HG02610 (cell line): ENCODE data around the gene PTPRM.
"Not testable (repeated sequence)": the region's sequence is repeated elsewhere in the genome, so short reads cannot be mapped to it uniquely, and the experiment has no call there.

Experiments used
- ATAC-seq: cut with Tn5 transposase; IDR thresholded peaks from one replicate; pipeline ENCODE4 v1.9.1; 2021; ENCODE audit warnings: mild to moderate bottlenecking, moderate library complexity; ENCODE audit not compliant: unreplicated experiment

Gene PTPRM

GRCh38 chr18:8029731-8030130 is 462.6 kb downstream of the PTPRM start:
- no peak for ATAC-seq

GRCh38 chr18:8030201-8030600 is 463.1 kb downstream of the PTPRM start:
- no peak for ATAC-seq

GRCh38 chr18:8031496-8031895 is 464.4 kb downstream of the PTPRM start:
- no peak for ATAC-seq

- ATAC-seq: no peak
Measured at GRCh38 chr18:8034674-8035073, 467.6 kb downstream of the PTPRM start.

- ATAC-seq: no peak
Measured at GRCh38 chr18:8036551-8036950, 469.4 kb downstream of the PTPRM start.

- no peak for ATAC-seq
Measured at GRCh38 chr18:8037296-8037695, 470.2 kb downstream of the PTPRM start.

- no peak for ATAC-seq
Measured at GRCh38 chr18:8040021-8040420, 472.9 kb downstream of the PTPRM start.

- ATAC-seq: no peak
Measured at GRCh38 chr18:8041526-8042111, 474.5 kb downstream of the PTPRM start.

- no peak for ATAC-seq
Measured at GRCh38 chr18:8044004-8044403, 476.9 kb downstream of the PTPRM start.

GRCh38 chr18:8045160-8045883 is 478.2 kb downstream of the PTPRM start:
- no peak for ATAC-seq

GRCh38 chr18:8045884-8046281 is 478.8 kb downstream of the PTPRM start:
- no peak for ATAC-seq

- ATAC-seq: no peak
Measured at GRCh38 chr18:8046441-8046840, 479.3 kb downstream of the PTPRM start.

- no peak for ATAC-seq
Measured at GRCh38 chr18:8049147-8049546, 482.0 kb downstream of the PTPRM start.

GRCh38 chr18:8050616-8051329 is 483.7 kb downstream of the PTPRM start:
- ATAC-seq: no peak

GRCh38 chr18:8051453-8051852 is 484.3 kb downstream of the PTPRM start:
- ATAC-seq: no peak

- ATAC-seq: no peak
Measured at GRCh38 chr18:8052237-8052701, 485.2 kb downstream of the PTPRM start.

- no peak for ATAC-seq
Measured at GRCh38 chr18:8056723-8057122, 489.6 kb downstream of the PTPRM start.

- not testable (repeated sequence) for ATAC-seq
Measured at GRCh38 chr18:8063152-8063551, 496.0 kb downstream of the PTPRM start.

- ATAC-seq: no peak
Measured at GRCh38 chr18:8063733-8064132, 496.6 kb downstream of the PTPRM start.

- no peak for ATAC-seq
Measured at GRCh38 chr18:8065284-8065683, 498.2 kb downstream of the PTPRM start.

- no peak for ATAC-seq
Measured at GRCh38 chr18:8065773-8066172, 498.7 kb downstream of the PTPRM start.

GRCh38 chr18:8069708-8070107 is 502.6 kb downstream of the PTPRM start:
- ATAC-seq: no peak
